Astrocyte of the spinal cord (primary cell): ENCODE data around the gene PCDH1.

Experiments
- DNase-seq: peaks from one replicate; pipeline ENCODE4 v3.0.0; 2011; ENCODE audit warnings: low read depth, low spot score
- H3K4me3 ChIP-seq: 2 replicates; pipeline ENCODE4 v1.5.1; 2011; ENCODE audit warnings: low read depth, mild to moderate bottlenecking, low read length, moderate library complexity
- CTCF ChIP-seq: IDR thresholded peaks from 2 replicates; pipeline ENCODE4 v1.5.1; 2012; ENCODE audit warnings: low read depth, mild to moderate bottlenecking, low read length, inconsistent platforms
- in situ Hi-C: cut with HindIII; loops from 2 replicates; pipeline ENCODE4 v1.10.0; 2017; ENCODE audit warnings: low sequenced_read_pairs

Gene PCDH1

DNA sequence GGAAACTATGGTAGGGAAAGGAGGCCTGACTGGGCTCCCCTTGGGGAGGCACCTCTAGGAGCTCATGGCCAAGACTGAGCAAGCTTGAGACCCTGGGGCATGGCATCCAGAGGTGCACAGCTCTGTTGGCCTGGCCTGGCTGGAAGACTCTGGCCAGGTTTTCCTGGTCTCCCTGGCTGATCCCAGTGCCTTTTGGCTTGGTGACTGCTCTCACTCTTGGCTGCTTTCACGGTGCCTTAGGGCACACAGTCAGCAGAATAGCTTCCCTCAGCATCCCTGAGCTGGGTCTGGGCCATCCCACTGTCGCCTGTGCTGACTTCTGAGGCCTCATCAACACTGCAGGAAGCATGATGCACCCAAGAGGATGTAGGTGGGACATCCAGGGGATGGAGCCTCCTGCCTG lies 32.1 kb upstream of the PCDH1 start:
- TF ChIP-seq CTCF = no peak
- no peak overlapping the region for H3K4me3 ChIP-seq
- in situ Hi-C loops = no loop called here
- no peak for DNase-seq

GRCh38 chr5:141909212-141909611 lies 31.0 kb upstream of the PCDH1 start:
- H3K4me3 ChIP-seq = no peak overlapping the region
- TF ChIP-seq CTCF = no peak
- in situ Hi-C loops = no loop called here
- DNase-seq = no peak

- TF ChIP-seq CTCF = no peak
- no peak for DNase-seq
- in situ Hi-C loops = no loop called here
- no peak overlapping the region for H3K4me3 ChIP-seq
These were observed 30.6 kb upstream of the PCDH1 start for GRCh38 chr5:141908796-141909195.

- no peak for DNase-seq
- no peak overlapping the region for H3K4me3 ChIP-seq
- no peak for TF ChIP-seq CTCF
- in situ Hi-C loops = no loop called here
These were observed 28.8 kb upstream of the PCDH1 start for GRCh38 chr5:141906972-141907371.

- H3K4me3 ChIP-seq = no peak overlapping the region
- no peak for TF ChIP-seq CTCF
- DNase-seq = no peak
- in situ Hi-C loops = no loop called here
These were observed 28.3 kb upstream of the PCDH1 start for GRCh38 chr5:141906517-141906916.

- TF ChIP-seq CTCF = no peak
- H3K4me3 ChIP-seq = no peak overlapping the region
These were observed 26.3 kb upstream of the PCDH1 start for GRCh38 chr5:141904551-141904950.

DNA sequence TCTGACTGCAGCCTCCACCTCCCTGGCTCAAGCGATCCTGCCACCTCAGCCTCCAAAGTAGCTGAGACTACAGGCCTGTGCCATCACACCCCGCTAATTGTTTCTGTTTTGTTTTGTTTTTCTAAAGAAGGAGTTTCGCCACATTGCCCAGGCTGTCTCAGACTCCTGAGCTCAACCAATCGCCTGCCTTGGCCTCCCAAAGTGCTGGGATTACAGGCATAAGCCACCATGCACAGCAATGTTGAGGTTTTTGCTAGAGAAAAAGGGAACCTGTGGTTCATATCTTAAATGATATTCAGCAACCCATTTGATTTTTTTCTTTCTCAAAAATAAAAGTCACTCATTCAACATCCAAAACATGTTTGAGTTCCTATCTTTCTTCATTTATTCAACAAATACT lies 25.1 kb upstream of the PCDH1 start:
- TF ChIP-seq CTCF = no peak
- in situ Hi-C loops = no loop called here
- DNase-seq = no peak
- H3K4me3 ChIP-seq = no peak overlapping the region

More at GRCh38 chr5:141904551-141904950, 26.3 kb upstream of the PCDH1 start:
- no peak for DNase-seq
- in situ Hi-C loops = no loop called here
